ENCODE measurements around the gene SCYGR1.

DNA sequence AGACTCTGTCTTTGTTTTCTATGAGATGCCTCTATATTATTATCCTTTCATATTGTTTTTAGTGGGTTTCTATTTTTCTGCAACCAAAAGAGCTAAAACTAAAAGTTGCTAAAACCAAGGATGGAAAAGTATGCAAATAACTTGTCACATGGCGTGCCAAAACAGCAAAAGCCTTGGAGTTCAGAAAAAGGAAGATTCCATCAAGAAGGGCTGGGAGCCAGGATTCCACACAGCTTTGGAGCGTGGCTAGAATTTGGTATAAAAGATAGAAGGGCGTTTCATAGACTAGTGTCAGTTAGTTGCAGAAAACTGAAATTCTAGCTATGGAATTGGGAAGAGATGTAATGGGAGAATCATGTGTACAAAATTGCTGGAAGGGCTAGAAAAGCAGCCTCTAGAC lies 4.1 kb downstream of the SCYGR1 start:
- TF ChIP-seq, protein P1, sequence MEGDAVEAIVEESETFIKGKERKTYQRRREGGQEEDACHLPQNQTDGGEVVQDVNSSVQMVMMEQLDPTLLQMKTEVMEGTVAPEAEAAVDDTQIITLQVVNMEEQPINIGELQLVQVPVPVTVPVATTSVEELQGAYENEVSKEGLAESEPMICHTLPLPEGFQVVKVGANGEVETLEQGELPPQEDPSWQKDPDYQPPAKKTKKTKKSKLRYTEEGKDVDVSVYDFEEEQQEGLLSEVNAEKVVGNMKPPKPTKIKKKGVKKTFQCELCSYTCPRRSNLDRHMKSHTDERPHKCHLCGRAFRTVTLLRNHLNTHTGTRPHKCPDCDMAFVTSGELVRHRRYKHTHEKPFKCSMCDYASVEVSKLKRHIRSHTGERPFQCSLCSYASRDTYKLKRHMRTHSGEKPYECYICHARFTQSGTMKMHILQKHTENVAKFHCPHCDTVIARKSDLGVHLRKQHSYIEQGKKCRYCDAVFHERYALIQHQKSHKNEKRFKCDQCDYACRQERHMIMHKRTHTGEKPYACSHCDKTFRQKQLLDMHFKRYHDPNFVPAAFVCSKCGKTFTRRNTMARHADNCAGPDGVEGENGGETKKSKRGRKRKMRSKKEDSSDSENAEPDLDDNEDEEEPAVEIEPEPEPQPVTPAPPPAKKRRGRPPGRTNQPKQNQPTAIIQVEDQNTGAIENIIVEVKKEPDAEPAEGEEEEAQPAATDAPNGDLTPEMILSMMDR (conservative IDR thresholded peaks at IDR 0.05 in 1 of 2, IDR thresholded peaks at IDR 0.05 in 1 of 2; ENCODE audit: extremely low read depth in 1 of 2, insufficient read depth in 1 of 2, low read depth in 1 of 2, low read length in 2 of 2) = no peak
- TF ChIP-seq EZH2 (IDR thresholded peaks at IDR 0.05; ENCODE audit: borderline replicate concordance, low read length) = no peak

Measured in mammary epithelial cell (primary cell).